ENCODE data around the gene ANKRD52. TPM values are rescaled to one million over a fixed set of nuclear protein-coding genes. Genes with fewer than 3 reads are reported as not detected.

Gene ANKRD52
- total RNA-seq, 1 experiment from 2014 or later, result 46.3 TPM

GRCh38 chr12:56304276-56304675 is 46.1 kb upstream of the ANKRD52 start:
- CTCF ChIA-PET, result interaction anchor here (0.6 to 1.0 kb wide), 3 partner anchors 26 to 160 kb away, joined by 3 to 6 read pairs (median 3); no protein-coding TSS in a partner anchor
- no peaks in the 10 kb centered on the region for H3K27me3 Mint-ChIP-seq (ENCODE audit: insufficient read depth, unreplicated experiment)
- no peak overlapping the region for H3K4me3 Mint-ChIP-seq (ENCODE audit: unreplicated experiment)
- H3K36me3 Mint-ChIP-seq (ENCODE audit: insufficient read depth, unreplicated experiment), result peaks cover 66% of the 10 kb centered on the region
- no peaks in the 10 kb centered on the region for H3K9me3 Mint-ChIP-seq (ENCODE audit: unreplicated experiment)
- no peak overlapping the region for H3K27ac Mint-ChIP-seq (ENCODE audit: low read depth, unreplicated experiment)
- intact Hi-C loops (cut with micrococcal nuclease), result no loop called here
- DNase-seq (ENCODE audit: unreplicated experiment), result no peak
- H3K4me1 Mint-ChIP-seq (ENCODE audit: insufficient read depth, unreplicated experiment), result peaks cover 19% of the 10 kb centered on the region
- TF ChIP-seq CTCF (IDR thresholded peaks at IDR 0.05; ENCODE audit: unreplicated experiment), result no peak
- BruUV-seq (replicated peaks), result no TSS peak
- POLR2A ChIA-PET, result interaction anchor here (1.2 kb wide), 1 partner anchor 10 kb away, joined by 3 read pairs; no protein-coding TSS in a partner anchor

GRCh38 chr12:56300644-56301464 is 42.7 kb upstream of the ANKRD52 start:
- H3K4me3 Mint-ChIP-seq (ENCODE audit: unreplicated experiment), result peak overlapping the region; percentile 95
- DNase-seq (ENCODE audit: unreplicated experiment), result no peak
- CTCF ChIA-PET, result interaction anchor here (0.6 to 1.4 kb wide), 5 partner anchors 13 to 1197 kb away, joined by 3 to 4 read pairs (median 3); partner anchors contain the start of gene ANKRD52
- TSS peak; percentile 74 for BruUV-seq (replicated peaks)
- intact Hi-C loops (cut with micrococcal nuclease), result loop anchor here (1.0 kb wide), 1 partner anchor 15 kb away; no protein-coding TSS in a partner anchor
- TF ChIP-seq CTCF (IDR thresholded peaks at IDR 0.05; ENCODE audit: unreplicated experiment), result no peak
- H3K36me3 Mint-ChIP-seq (ENCODE audit: insufficient read depth, unreplicated experiment), result peaks cover 70% of the 10 kb centered on the region
- no peaks in the 10 kb centered on the region for H3K27me3 Mint-ChIP-seq (ENCODE audit: insufficient read depth, unreplicated experiment)
- POLR2A ChIA-PET, result interaction anchor here (0.6 to 3.9 kb wide), 18 partner anchors 10 to 868 kb away, joined by 3 to 27 read pairs (median 5); partner anchors contain the start of genes ANKRD52, ESYT1, GLS2 and NACA
- no peaks in the 10 kb centered on the region for H3K9me3 Mint-ChIP-seq (ENCODE audit: unreplicated experiment)
- H3K4me1 Mint-ChIP-seq (ENCODE audit: insufficient read depth, unreplicated experiment), result peaks cover 19% of the 10 kb centered on the region
- H3K27ac Mint-ChIP-seq (ENCODE audit: low read depth, unreplicated experiment), result peak overlapping the region; percentile 84

- peak; percentile 99 for DNase-seq (ENCODE audit: unreplicated experiment)
- peaks cover 70% of the 10 kb centered on the region for H3K36me3 Mint-ChIP-seq (ENCODE audit: insufficient read depth, unreplicated experiment)
- POLR2A ChIA-PET, result interaction anchor here (0.6 to 3.9 kb wide), 33 partner anchors 8 to 869 kb away, joined by 3 to 27 read pairs (median 5); partner anchors contain the start of genes ANKRD52, ESYT1, NACA and ORMDL2
- no peaks in the 10 kb centered on the region for H3K9me3 Mint-ChIP-seq (ENCODE audit: unreplicated experiment)
- no TSS peak for BruUV-seq (replicated peaks)
- CTCF ChIA-PET, result interaction anchor here (0.6 to 1.4 kb wide), 4 partner anchors 9 to 305 kb away, joined by 3 to 4 read pairs (median 4); partner anchors contain the start of gene ANKRD52
- intact Hi-C loops (cut with micrococcal nuclease), result loop anchor here (1.0 kb wide), 1 partner anchor 16 kb away; no protein-coding TSS in a partner anchor
- peak within 1 kb of the TSS; percentile 84 for H3K27ac Mint-ChIP-seq (ENCODE audit: low read depth, unreplicated experiment)
- no peaks in the 10 kb centered on the region for H3K27me3 Mint-ChIP-seq (ENCODE audit: insufficient read depth, unreplicated experiment)
- TF ChIP-seq CTCF (IDR thresholded peaks at IDR 0.05; ENCODE audit: unreplicated experiment), result no peak
- H3K4me1 Mint-ChIP-seq (ENCODE audit: insufficient read depth, unreplicated experiment), result peaks cover 19% of the 10 kb centered on the region
- peak within 1 kb of the TSS; percentile 95 for H3K4me3 Mint-ChIP-seq (ENCODE audit: unreplicated experiment)
These were observed 41.9 kb upstream of the ANKRD52 start, which contains the start of gene CS for GRCh38 chr12:56299853-56300643. Gene CS (minus strand): TSS chr12:56300330. CDS start chr12:56300201, 129 bp downstream.

Measured in MCF 10A (cell line).